HEK293T (cell line): ENCODE data around the gene XIRP1.

Experiments used
- CTCF ChIA-PET: fragments of 350-600 bp; formaldehyde crosslinking; extraction: SDS; loops from one replicate; lab custom pipeline; 2021; ENCODE audit warnings: antibody characterized with exemption, inconsistent platforms; lab: Yijun Ruan, JAX
- POLR2A ChIA-PET: fragments of 350-600 bp; formaldehyde crosslinking; extraction: SDS; loops from one replicate; lab custom pipeline; 2020; ENCODE audit warnings: antibody characterized with exemption, inconsistent platforms; lab: Yijun Ruan, JAX
- DNase-seq: peaks from one replicate; pipeline ENCODE4 v3.0.0; 2012; ENCODE audit warnings: mixed read lengths; ENCODE audit errors: extremely low spot score
- ARNT ChIP-seq: fragments of 450-650 bp; IDR thresholded peaks from 2 replicates; pipeline ENCODE4 v1.6.1; 2017; ENCODE audit warnings: mild to moderate bottlenecking
- BHLHE40 ChIP-seq: fragments of 450-650 bp; IDR thresholded peaks from 2 replicates; pipeline ENCODE4 v1.6.1; 2016; ENCODE audit warnings: mild to moderate bottlenecking, moderate library complexity, borderline replicate concordance
- CTBP1 ChIP-seq: fragments of 450-650 bp; IDR thresholded peaks from 2 replicates; pipeline ENCODE4 v1.6.1; 2016; ENCODE audit warnings: borderline replicate concordance
- ELF4 ChIP-seq: fragments of 450-650 bp; IDR thresholded peaks from 2 replicates; pipeline ENCODE4 v1.6.1; 2017; ENCODE audit warnings: antibody characterized with exemption
- FOXA1 ChIP-seq: fragments of 450-650 bp; IDR thresholded peaks from 2 replicates; pipeline ENCODE4 v1.6.1; 2016; ENCODE audit warnings: mild to moderate bottlenecking
- FOXK2 ChIP-seq: fragments of 450-650 bp; IDR thresholded peaks from 2 replicates; pipeline ENCODE4 v1.6.1; 2016; ENCODE audit warnings: mild to moderate bottlenecking
- L3MBTL2 ChIP-seq: fragments of 450-650 bp; conservative IDR thresholded peaks from 2 replicates; pipeline ENCODE4 v1.6.1; 2016; ENCODE audit warnings: mild to moderate bottlenecking
- LEF1 ChIP-seq: fragments of 450-650 bp; IDR thresholded peaks from 2 replicates; pipeline ENCODE4 v1.6.1; 2017; ENCODE audit warnings: mild to moderate bottlenecking, borderline replicate concordance
- NFRKB ChIP-seq: fragments of 450-650 bp; IDR thresholded peaks from 2 replicates; pipeline ENCODE4 v1.6.1; 2016; ENCODE audit warnings: mild to moderate bottlenecking, moderate library complexity
- SP1 ChIP-seq: fragments of 450-650 bp; IDR thresholded peaks from 2 replicates; pipeline ENCODE4 v1.6.1; 2017
- SUZ12 ChIP-seq: fragments of 450-650 bp; IDR thresholded peaks from 2 replicates; pipeline ENCODE4 v1.6.1; 2016; ENCODE audit warnings: mild to moderate bottlenecking
- TARDBP ChIP-seq: fragments of 450-650 bp; IDR thresholded peaks from 2 replicates; pipeline ENCODE4 v1.6.1; 2016
- ZNF384 ChIP-seq: fragments of 450-650 bp; IDR thresholded peaks from 2 replicates; pipeline ENCODE4 v1.6.1; 2016
- TF ChIP-seq, protein P1 (sequence below): fragments of 450-650 bp; IDR thresholded peaks from 2 replicates; pipeline ENCODE4 v1.6.1; 2016

The XIRP1 gene

DNA sequence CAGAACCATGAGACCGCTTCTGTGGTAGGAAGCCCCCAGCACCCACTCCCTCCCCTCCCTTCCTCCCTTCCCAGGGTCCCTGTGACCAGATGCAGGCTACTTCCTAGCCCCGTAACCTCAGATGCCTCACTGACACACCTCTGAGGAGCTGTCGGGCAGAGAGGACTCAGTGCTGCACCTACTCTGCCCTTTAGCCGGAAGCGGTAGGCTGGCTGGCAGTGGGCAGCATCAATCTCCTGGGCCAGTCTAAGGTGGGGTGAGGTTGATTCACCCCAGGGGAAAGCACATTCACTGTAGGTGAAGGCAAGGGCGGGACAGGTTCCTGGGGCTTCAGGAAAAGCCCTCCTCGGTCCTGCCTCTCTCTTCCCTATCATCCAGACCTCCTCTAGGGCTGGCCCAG, 58.1 kb downstream of the XIRP1 start:
- CTCF ChIA-PET: interaction anchor here (1.1 kb wide), 1 partner anchor 154 kb away, joined by 4 read pairs; no protein-coding TSS in a partner anchor

DNA sequence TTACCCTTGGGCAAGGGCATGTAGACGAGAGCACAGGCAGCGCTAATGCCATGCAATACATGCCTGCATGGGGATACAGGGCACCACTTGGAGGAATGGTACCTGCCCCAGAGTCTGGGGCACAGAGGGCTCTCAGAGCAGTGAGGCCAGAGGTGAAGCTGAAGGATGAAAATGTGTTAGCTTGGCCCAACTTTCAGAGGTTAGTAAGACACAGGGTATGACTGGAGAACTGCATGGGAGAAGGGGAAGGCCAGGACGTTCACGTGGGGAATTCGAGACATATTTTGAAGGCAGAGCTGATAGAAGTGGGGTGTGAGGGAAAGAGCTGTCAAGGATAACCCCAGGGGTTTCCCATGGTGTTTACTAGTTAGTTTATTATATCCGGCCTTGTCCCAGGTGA, 58.6 kb downstream of the XIRP1 start:
- CTCF ChIA-PET: interaction anchor here (1.1 kb wide), 1 partner anchor 155 kb away, joined by 4 read pairs; no protein-coding TSS in a partner anchor
- no peak for DNase-seq
- TF ChIP-seq L3MBTL2 (no peak), ELF4 (no peak), FOXA1 (no peak), SUZ12 (no peak), TARDBP (no peak), SP1 (no peak), CTBP1 (no peak), NFRKB (no peak), ZNF384 (no peak), BHLHE40 (no peak)
- POLR2A ChIA-PET: no interaction called here

More for the DNA sequence above, 58.1 kb downstream of the XIRP1 start:
- POLR2A ChIA-PET: no interaction called here
- DNase-seq: no peak
- TF ChIP-seq L3MBTL2: no peak
- TF ChIP-seq, protein P1, sequence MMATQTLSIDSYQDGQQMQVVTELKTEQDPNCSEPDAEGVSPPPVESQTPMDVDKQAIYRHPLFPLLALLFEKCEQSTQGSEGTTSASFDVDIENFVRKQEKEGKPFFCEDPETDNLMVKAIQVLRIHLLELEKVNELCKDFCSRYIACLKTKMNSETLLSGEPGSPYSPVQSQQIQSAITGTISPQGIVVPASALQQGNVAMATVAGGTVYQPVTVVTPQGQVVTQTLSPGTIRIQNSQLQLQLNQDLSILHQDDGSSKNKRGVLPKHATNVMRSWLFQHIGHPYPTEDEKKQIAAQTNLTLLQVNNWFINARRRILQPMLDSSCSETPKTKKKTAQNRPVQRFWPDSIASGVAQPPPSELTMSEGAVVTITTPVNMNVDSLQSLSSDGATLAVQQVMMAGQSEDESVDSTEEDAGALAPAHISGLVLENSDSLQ: no peak
- TF ChIP-seq ELF4: no peak
- no peak for TF ChIP-seq BHLHE40
- TF ChIP-seq ARNT: no peak
- no peak for TF ChIP-seq TARDBP
- no peak for TF ChIP-seq FOXK2
- no peak for TF ChIP-seq NFRKB
- no peak for TF ChIP-seq LEF1
